ENCODE data around the gene UTF1. TPM values are rescaled to one million over a fixed set of nuclear protein-coding genes. Genes with fewer than 3 reads are reported as not detected.

UTF1 gene
- polyA plus RNA-seq, 1 experiment, result not detected

DNA sequence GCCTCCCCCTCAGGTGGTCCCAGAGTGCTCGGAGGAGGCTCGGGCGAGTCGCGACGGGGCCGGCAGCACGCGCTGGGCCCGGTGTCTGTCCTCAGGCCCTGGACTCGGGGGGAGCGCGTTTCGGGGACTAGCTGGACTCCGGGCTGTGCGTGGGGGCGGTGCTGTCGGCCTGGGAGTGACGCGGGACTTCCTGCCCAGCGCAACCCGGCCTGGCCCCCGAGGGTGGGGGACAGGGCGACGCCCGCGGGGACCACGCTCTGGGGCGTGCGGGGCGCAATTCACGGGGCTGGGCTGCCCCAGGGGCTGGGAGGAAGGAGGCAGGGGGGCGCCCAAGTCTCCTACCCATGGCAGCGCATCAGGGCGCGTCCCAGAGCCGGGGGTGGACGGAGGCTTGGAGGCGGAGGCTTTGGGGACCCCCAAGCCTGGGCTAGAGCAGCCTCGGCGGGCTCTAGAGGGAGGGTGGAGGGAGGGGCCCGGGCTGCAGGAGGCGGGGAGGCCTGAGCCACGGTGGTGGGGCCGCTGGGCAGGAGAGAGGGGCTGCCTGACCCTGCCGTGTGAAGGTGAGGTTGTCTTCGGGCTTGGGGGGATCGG is 5.3 kb downstream of the UTF1 start:
- TF ChIP-seq, protein P1, sequence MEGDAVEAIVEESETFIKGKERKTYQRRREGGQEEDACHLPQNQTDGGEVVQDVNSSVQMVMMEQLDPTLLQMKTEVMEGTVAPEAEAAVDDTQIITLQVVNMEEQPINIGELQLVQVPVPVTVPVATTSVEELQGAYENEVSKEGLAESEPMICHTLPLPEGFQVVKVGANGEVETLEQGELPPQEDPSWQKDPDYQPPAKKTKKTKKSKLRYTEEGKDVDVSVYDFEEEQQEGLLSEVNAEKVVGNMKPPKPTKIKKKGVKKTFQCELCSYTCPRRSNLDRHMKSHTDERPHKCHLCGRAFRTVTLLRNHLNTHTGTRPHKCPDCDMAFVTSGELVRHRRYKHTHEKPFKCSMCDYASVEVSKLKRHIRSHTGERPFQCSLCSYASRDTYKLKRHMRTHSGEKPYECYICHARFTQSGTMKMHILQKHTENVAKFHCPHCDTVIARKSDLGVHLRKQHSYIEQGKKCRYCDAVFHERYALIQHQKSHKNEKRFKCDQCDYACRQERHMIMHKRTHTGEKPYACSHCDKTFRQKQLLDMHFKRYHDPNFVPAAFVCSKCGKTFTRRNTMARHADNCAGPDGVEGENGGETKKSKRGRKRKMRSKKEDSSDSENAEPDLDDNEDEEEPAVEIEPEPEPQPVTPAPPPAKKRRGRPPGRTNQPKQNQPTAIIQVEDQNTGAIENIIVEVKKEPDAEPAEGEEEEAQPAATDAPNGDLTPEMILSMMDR (IDR thresholded peaks at IDR 0.05; ENCODE audit: insufficient read depth, low read depth, low read length), result no peak
- no peak overlapping the region for H3K4me3 ChIP-seq (ENCODE audit: low read depth, low read length)
- ChIA-PET CTCF (no interaction called here), POLR2A (no interaction called here)
- DNase-seq (ENCODE audit: low read depth), result no peak
- peaks cover 29% of the 10 kb centered on the region for H3K27me3 ChIP-seq (ENCODE audit: control insufficient read depth, insufficient read depth, low read length)
- no peaks in the 10 kb centered on the region for H3K36me3 ChIP-seq (ENCODE audit: control insufficient read depth, insufficient read depth, low read length)

- Histone ChIP-seq H3K36me3 (ENCODE audit: control insufficient read depth, insufficient read depth, low read length) (no peaks in the 10 kb centered on the region), H3K4me3 (ENCODE audit: low read depth, low read length) (no peak overlapping the region), H3K27me3 (ENCODE audit: control insufficient read depth, insufficient read depth, low read length) (peaks cover 30% of the 10 kb centered on the region)
- TF ChIP-seq, protein P1 (IDR thresholded peaks at IDR 0.05; ENCODE audit: insufficient read depth, low read depth, low read length), result no peak
- DNase-seq (ENCODE audit: low read depth), result no peak
- ChIA-PET POLR2A (no interaction called here), CTCF (no interaction called here)
These were observed 5.9 kb downstream of the UTF1 start for GRCh38 chr10:133235932-133236331.

- peaks cover 28% of the 10 kb centered on the region for H3K27me3 ChIP-seq (ENCODE audit: control insufficient read depth, insufficient read depth, low read length)
- no peak for DNase-seq (ENCODE audit: low read depth)
- no peak overlapping the region for H3K4me3 ChIP-seq (ENCODE audit: low read depth, low read length)
- CTCF ChIA-PET, result no interaction called here
- POLR2A ChIA-PET, result no interaction called here
- no peaks in the 10 kb centered on the region for H3K36me3 ChIP-seq (ENCODE audit: control insufficient read depth, insufficient read depth, low read length)
- TF ChIP-seq, protein P1 (IDR thresholded peaks at IDR 0.05; ENCODE audit: insufficient read depth, low read depth, low read length), result no peak
These were observed 6.6 kb downstream of the UTF1 start for GRCh38 chr10:133236401-133237240.

DNA sequence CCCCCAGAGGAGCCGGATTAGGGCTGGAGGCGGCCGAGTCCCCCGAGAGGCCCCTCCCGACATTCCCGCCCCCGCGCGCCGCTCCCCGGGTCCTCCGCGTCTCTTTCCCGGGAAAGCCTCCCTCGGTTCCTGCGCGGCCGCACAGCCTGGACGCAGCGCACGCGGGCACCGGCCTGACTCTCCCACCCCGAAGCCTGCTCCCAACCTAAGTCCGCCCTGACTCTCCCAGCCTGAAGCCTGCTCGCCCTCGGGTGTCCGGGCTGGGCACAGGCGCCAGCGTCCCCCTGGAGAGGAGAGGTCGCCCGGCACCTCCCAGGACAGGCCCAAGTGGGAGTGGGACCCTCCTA is 7.2 kb downstream of the UTF1 start:
- Histone ChIP-seq H3K4me3 (ENCODE audit: low read depth, low read length) (no peak overlapping the region), H3K27me3 (ENCODE audit: control insufficient read depth, insufficient read depth, low read length) (peaks cover 23% of the 10 kb centered on the region), H3K36me3 (ENCODE audit: control insufficient read depth, insufficient read depth, low read length) (no peaks in the 10 kb centered on the region)
- ChIA-PET POLR2A (no interaction called here), CTCF (no interaction called here)
- DNase-seq (ENCODE audit: low read depth), result no peak
- TF ChIP-seq, protein P1 (IDR thresholded peaks at IDR 0.05; ENCODE audit: insufficient read depth, low read depth, low read length), result no peak

GRCh38 chr10:133237588-133238465 is 7.8 kb downstream of the UTF1 start, which contains the start of gene VENTX:
Gene VENTX (plus strand): TSS chr10:133237855. CDS start chr10:133237915, 60 bp downstream.
- CTCF ChIA-PET, result no interaction called here
- no peak within 1 kb of the TSS for H3K4me3 ChIP-seq (ENCODE audit: low read depth, low read length)
- peaks cover 23% of the 10 kb centered on the region for H3K27me3 ChIP-seq (ENCODE audit: control insufficient read depth, insufficient read depth, low read length)
- no peaks in the 10 kb centered on the region for H3K36me3 ChIP-seq (ENCODE audit: control insufficient read depth, insufficient read depth, low read length)
- TF ChIP-seq, protein P1 (IDR thresholded peaks at IDR 0.05; ENCODE audit: insufficient read depth, low read depth, low read length), result no peak
- DNase-seq (ENCODE audit: low read depth), result no peak
- POLR2A ChIA-PET, result no interaction called here
